GM23338 (cell line): ENCODE data around the gene MYLK4. TPM values are rescaled to one million over a fixed set of nuclear protein-coding genes. Genes with fewer than 3 reads are reported as not detected.

ENCODE experiments used
- ATAC-seq: fragments of 200-7000 bp; cut with Tn5 transposase; 3 replicates; pipeline ENCODE4 v1.9.1; 2020
- DNase-seq: peaks from one replicate; pipeline ENCODE4 v3.0.0-alpha.2; 2015; ENCODE audit warnings: low spot score
- H2AFZ ChIP-seq: fragments of 200-600 bp; sonication (generic); 2 replicates; pipeline ENCODE4 v1.8.0; 2016; ENCODE audit warnings: antibody characterized with exemption, mild to moderate bottlenecking, moderate library complexity
- H3F3A ChIP-seq: fragments of 200-600 bp; sonication (generic); replicated peaks from 2 replicates; pipeline ENCODE4 v1.8.0; 2017; ENCODE audit warnings: antibody characterized with exemption, mixed run types, low read depth
- H3K27ac ChIP-seq: fragments of 200-600 bp; sonication (generic); 2 replicates; pipeline ENCODE4 v1.6.1; 2016; ENCODE audit warnings: low read depth
- H3K27me3 ChIP-seq: fragments of 200-600 bp; sonication (generic); 2 replicates; pipeline ENCODE4 v1.8.0; 2016; ENCODE audit warnings: mild to moderate bottlenecking, mixed run types, moderate library complexity; ENCODE audit not compliant: insufficient read depth
- H3K36me3 ChIP-seq: fragments of 200-600 bp; sonication (generic); 2 replicates; pipeline ENCODE4 v1.8.0; 2016; ENCODE audit warnings: mild to moderate bottlenecking; ENCODE audit not compliant: insufficient read depth
- H3K4me1 ChIP-seq: fragments of 200-600 bp; sonication (generic); 2 replicates; pipeline ENCODE4 v1.8.0; 2016; ENCODE audit warnings: mild to moderate bottlenecking, moderate library complexity; ENCODE audit not compliant: insufficient read depth
- H3K4me2 ChIP-seq: fragments of 200-600 bp; sonication (generic); 2 replicates; pipeline ENCODE4 v1.7.1; 2017; ENCODE audit warnings: mixed run types
- H3K4me3 ChIP-seq: fragments of 200-600 bp; sonication (generic); 2 replicates; pipeline ENCODE4 v1.6.1; 2016; ENCODE audit warnings: mixed run types
- H3K79me2 ChIP-seq: fragments of 200-600 bp; sonication (generic); replicated peaks from 2 replicates; pipeline ENCODE4 v1.8.0; 2017; ENCODE audit warnings: mild to moderate bottlenecking; ENCODE audit not compliant: insufficient read depth
- H3K9me2 ChIP-seq: fragments of 200-600 bp; sonication (generic); 2 replicates; pipeline ENCODE4 v1.8.0; 2017; ENCODE audit not compliant: insufficient read depth
- H4K20me1 ChIP-seq: fragments of 200-600 bp; sonication (generic); replicated peaks from 2 replicates; pipeline ENCODE4 v1.8.0; 2017; ENCODE audit warnings: mild to moderate bottlenecking; ENCODE audit not compliant: insufficient read depth
- H3K27ac Mint-ChIP-seq: 2 replicates; pipeline ENCODE4 v1.8.0; 2020; ENCODE audit warnings: inconsistent platforms, mild to moderate bottlenecking, moderate library complexity, mixed read lengths
- H3K27me3 Mint-ChIP-seq: 3 replicates; pipeline ENCODE4 v1.8.0; 2022; ENCODE audit warnings: low read depth, mild to moderate bottlenecking, moderate library complexity, mixed read lengths, inconsistent platforms; ENCODE audit not compliant: insufficient read depth, poor library complexity
- H3K36me3 Mint-ChIP-seq: 3 replicates; pipeline ENCODE4 v1.8.0; 2021; ENCODE audit warnings: low read depth, mild to moderate bottlenecking, inconsistent platforms, moderate library complexity, mixed read lengths
- H3K4me1 Mint-ChIP-seq: 3 replicates; pipeline ENCODE4 v1.8.0; 2020; ENCODE audit warnings: mild to moderate bottlenecking, inconsistent platforms, mixed read lengths
- H3K4me3 Mint-ChIP-seq: 3 replicates; pipeline ENCODE4 v1.8.0; 2021; ENCODE audit warnings: moderate library complexity, mild to moderate bottlenecking, inconsistent platforms, mixed read lengths
- H3K9me3 Mint-ChIP-seq: 3 replicates; pipeline ENCODE4 v1.8.0; 2020; ENCODE audit warnings: moderate library complexity, mild to moderate bottlenecking, inconsistent platforms, mixed read lengths
- EZH2 ChIP-seq: fragments of 200-600 bp; sonication (generic); IDR thresholded peaks from one replicate; pipeline ENCODE4 v1.8.0; 2017; ENCODE audit warnings: antibody characterized with exemption, mild to moderate bottlenecking, low read depth; ENCODE audit not compliant: unreplicated experiment
- JUNB ChIP-seq: IDR thresholded peaks from one replicate; pipeline ENCODE4 v1.6.1; 2016; ENCODE audit warnings: antibody characterized with exemption; ENCODE audit not compliant: unreplicated experiment
- ZNF331 ChIP-seq: fragments of 250-450 bp; sonication (Bioruptor Pico); IDR thresholded peaks from 2 replicates; pipeline ENCODE4 v1.5.0; 2020; ENCODE audit warnings: low read depth, mild to moderate bottlenecking, moderate library complexity
- ZNF462 ChIP-seq: fragments of 250-450 bp; sonication (Bioruptor Pico); IDR thresholded peaks from 2 replicates; pipeline ENCODE4 v1.5.0; 2020; ENCODE audit warnings: mild to moderate bottlenecking, moderate library complexity
- polyA plus RNA-seq: library from polyadenylated mRNA; unstranded; fragments of >200 nt; fragmentation: Nextera tagmentation; extraction: Ambion mirVana; gene quantifications from 2 replicates; pipeline ENCODE4 v1.2.1, GENCODE V29; 2016
- total RNA-seq: library from RNA; depleted of rRNA; stranded (reverse); fragments of >200 nt; shearing (Covaris generic); gene quantifications from 2 replicates; pipeline ENCODE4 v1.2.3, GENCODE V29; 2014
- TF ChIP-seq, protein P1 (sequence below): IDR thresholded peaks from one replicate; pipeline ENCODE4 v1.6.1; 2018; ENCODE audit warnings: antibody characterized with exemption; ENCODE audit not compliant: unreplicated experiment
- TF ChIP-seq, protein P2 (sequence below): IDR thresholded peaks from 2 replicates; pipeline ENCODE4 v1.6.1; 2016; ENCODE audit warnings: antibody characterized with exemption

MYLK4 gene
- total and polyA plus RNA-seq, 2 experiments from 2014 or later, result 0.03 to 0.17 TPM

DNA sequence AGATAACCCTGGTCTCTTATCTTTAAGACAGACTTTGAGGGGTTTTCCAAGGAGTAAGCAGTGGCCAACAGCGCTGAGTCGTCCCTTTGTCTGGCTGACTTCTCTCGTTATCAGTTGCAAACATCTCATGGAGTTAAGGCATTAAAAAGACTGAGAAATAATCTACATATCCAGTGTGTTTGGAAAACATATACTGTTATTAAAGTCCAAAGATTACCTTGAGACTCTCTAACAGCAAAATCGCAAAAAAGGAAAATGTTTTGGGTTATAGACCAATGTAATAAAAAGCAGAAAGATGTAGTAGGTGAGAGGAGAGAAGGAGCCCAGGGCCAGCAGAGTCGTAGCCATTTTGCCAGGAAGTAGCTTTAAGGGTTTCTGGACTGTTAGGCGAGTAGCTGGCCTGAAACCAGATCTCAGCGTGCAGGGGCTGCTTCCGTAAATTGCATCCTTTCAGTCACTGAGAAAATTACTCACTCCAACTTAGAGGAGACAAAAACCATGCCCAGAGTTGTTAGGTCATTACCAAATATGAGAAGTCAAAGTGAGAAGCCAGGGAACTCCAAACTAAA lies 24.6 kb downstream of the MYLK4 start:
- Mint-ChIP-seq H3K9me3 (peaks cover 10% of the 10 kb centered on the region; the same call in 2 of the 3 replicates), H3K4me3 (no peak overlapping the region), H3K36me3 (peaks cover 6% of the 10 kb centered on the region; the same call in 1 of the 3 replicates), H3K27me3 (no peaks in the 10 kb centered on the region), H3K27ac (no peak overlapping the region), H3K4me1 (peaks cover 31% of the 10 kb centered on the region)
- DNase-seq (no peak), ATAC-seq (no peak; the same call in 1 of the 3 replicates)
- H2AFZ ChIP-seq, result peak overlapping the region; percentile 97
- no peak overlapping the region for H3K27ac ChIP-seq
- no peaks in the 10 kb centered on the region for H3K27me3 ChIP-seq
- H3K79me2 ChIP-seq, result no peaks in the 10 kb centered on the region
- H3K4me1 ChIP-seq, result peaks cover 15% of the 10 kb centered on the region; the same call in 1 of the 2 replicates
- H3K4me2 ChIP-seq, result 0 out of 2 replicates have a peak overlapping the region, but pooled peaks have one; percentile 14
- no peaks in the 10 kb centered on the region; the same call in 1 of the 2 replicates for H3K36me3 ChIP-seq
- 0 out of 2 replicates have a peak, but pooled peaks cover 4% of the 10 kb centered on the region for H3F3A ChIP-seq
- H3K4me3 ChIP-seq, result no peak overlapping the region
- H4K20me1 ChIP-seq, result no peaks in the 10 kb centered on the region
- peaks cover 6% of the 10 kb centered on the region; the same call in 1 of the 2 replicates for H3K9me2 ChIP-seq
- TF ChIP-seq, protein P1, sequence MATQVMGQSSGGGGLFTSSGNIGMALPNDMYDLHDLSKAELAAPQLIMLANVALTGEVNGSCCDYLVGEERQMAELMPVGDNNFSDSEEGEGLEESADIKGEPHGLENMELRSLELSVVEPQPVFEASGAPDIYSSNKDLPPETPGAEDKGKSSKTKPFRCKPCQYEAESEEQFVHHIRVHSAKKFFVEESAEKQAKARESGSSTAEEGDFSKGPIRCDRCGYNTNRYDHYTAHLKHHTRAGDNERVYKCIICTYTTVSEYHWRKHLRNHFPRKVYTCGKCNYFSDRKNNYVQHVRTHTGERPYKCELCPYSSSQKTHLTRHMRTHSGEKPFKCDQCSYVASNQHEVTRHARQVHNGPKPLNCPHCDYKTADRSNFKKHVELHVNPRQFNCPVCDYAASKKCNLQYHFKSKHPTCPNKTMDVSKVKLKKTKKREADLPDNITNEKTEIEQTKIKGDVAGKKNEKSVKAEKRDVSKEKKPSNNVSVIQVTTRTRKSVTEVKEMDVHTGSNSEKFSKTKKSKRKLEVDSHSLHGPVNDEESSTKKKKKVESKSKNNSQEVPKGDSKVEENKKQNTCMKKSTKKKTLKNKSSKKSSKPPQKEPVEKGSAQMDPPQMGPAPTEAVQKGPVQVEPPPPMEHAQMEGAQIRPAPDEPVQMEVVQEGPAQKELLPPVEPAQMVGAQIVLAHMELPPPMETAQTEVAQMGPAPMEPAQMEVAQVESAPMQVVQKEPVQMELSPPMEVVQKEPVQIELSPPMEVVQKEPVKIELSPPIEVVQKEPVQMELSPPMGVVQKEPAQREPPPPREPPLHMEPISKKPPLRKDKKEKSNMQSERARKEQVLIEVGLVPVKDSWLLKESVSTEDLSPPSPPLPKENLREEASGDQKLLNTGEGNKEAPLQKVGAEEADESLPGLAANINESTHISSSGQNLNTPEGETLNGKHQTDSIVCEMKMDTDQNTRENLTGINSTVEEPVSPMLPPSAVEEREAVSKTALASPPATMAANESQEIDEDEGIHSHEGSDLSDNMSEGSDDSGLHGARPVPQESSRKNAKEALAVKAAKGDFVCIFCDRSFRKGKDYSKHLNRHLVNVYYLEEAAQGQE, result no peak
- TF ChIP-seq ZNF462 (CRISPR knock-in tag), result no peak
- TF ChIP-seq, protein P2, sequence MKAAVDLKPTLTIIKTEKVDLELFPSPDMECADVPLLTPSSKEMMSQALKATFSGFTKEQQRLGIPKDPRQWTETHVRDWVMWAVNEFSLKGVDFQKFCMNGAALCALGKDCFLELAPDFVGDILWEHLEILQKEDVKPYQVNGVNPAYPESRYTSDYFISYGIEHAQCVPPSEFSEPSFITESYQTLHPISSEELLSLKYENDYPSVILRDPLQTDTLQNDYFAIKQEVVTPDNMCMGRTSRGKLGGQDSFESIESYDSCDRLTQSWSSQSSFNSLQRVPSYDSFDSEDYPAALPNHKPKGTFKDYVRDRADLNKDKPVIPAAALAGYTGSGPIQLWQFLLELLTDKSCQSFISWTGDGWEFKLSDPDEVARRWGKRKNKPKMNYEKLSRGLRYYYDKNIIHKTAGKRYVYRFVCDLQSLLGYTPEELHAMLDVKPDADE, result no peak
- no peak for TF ChIP-seq JUNB
- TF ChIP-seq EZH2, result no peak
- no peak for TF ChIP-seq ZNF331 (CRISPR knock-in tag)
